Kidney capillary endothelial cell (primary cell): Measurements from ENCODE around the gene KLHL17.
A peak's percentile ranks its signal among the peaks of the same experiment; 100 is the strongest.
"Not testable (repeated sequence)": the region's sequence is repeated elsewhere in the genome, so short reads cannot be mapped to it uniquely, and the experiment has no call there.

Experiments used
- DNase-seq: peaks from one replicate; pipeline ENCODE4 v3.0.0-alpha.2; 2018; ENCODE audit warnings: low spot score

KLHL17 gene

GRCh38 chr1:1001057-1001783, 40.8 kb downstream of the KLHL17 start:
- DNase-seq = no peak

- no peak for DNase-seq
Observed at GRCh38 chr1:1003618-1004419, 43.4 kb downstream of the KLHL17 start.

- DNase-seq = no peak
Observed at GRCh38 chr1:1004420-1004779, 44.0 kb downstream of the KLHL17 start.

GRCh38 chr1:1004780-1005697, 44.7 kb downstream of the KLHL17 start:
- DNase-seq = no peak

GRCh38 chr1:1005774-1006304, 45.5 kb downstream of the KLHL17 start:
- no peak for DNase-seq

- DNase-seq = no peak
Observed at GRCh38 chr1:1006305-1007159, 46.1 kb downstream of the KLHL17 start.

GRCh38 chr1:1010131-1010530, 49.7 kb downstream of the KLHL17 start:
- not testable (repeated sequence) for DNase-seq

GRCh38 chr1:1011396-1011949, 51.1 kb downstream of the KLHL17 start:
- no peak for DNase-seq

- not testable (repeated sequence) for DNase-seq
Observed at GRCh38 chr1:1012736-1013104, 52.3 kb downstream of the KLHL17 start.

GRCh38 chr1:1013105-1013921, 52.9 kb downstream of the KLHL17 start, which contains the start of gene ISG15:
Gene ISG15, plus strand, starts transcription at chr1:1013497. Its CDS starts 77 bp downstream, at chr1:1013574.
- DNase-seq = peak; percentile 78

- DNase-seq = peak; percentile 62
Observed at GRCh38 chr1:1013922-1014648, 53.7 kb downstream of the KLHL17 start.

GRCh38 chr1:1014799-1015681, 54.7 kb downstream of the KLHL17 start:
- DNase-seq = no peak
